ENCODE results near the gene TUBE1. TPM values are rescaled to one million over a fixed set of nuclear protein-coding genes. Genes with fewer than 3 reads are reported as not detected.

The TUBE1 gene
- total RNA-seq, 6 experiments from 2014 or later: 9.8 to 15.5 (median 11.2) TPM

DNA sequence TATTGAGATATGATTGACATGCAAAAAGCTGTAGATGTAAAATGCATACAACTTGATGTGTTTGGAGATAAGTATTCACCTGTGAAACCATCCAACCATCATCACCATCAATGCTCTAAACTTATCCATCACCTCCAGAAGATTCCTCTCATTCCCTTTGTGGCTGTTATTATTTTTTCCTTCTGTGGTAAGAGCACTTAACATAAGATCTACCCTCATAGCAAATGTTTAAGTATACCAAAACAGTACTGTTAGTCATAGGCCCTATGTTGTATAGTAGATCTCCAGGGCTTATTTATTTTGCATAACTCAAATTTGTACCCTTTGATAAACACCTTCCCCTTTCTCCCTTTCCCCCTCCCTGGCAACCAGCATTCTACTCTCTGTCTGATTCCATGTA lies 64.5 kb downstream of the TUBE1 start:
- no peak for DNase-seq
- TF ChIP-seq, protein P1, sequence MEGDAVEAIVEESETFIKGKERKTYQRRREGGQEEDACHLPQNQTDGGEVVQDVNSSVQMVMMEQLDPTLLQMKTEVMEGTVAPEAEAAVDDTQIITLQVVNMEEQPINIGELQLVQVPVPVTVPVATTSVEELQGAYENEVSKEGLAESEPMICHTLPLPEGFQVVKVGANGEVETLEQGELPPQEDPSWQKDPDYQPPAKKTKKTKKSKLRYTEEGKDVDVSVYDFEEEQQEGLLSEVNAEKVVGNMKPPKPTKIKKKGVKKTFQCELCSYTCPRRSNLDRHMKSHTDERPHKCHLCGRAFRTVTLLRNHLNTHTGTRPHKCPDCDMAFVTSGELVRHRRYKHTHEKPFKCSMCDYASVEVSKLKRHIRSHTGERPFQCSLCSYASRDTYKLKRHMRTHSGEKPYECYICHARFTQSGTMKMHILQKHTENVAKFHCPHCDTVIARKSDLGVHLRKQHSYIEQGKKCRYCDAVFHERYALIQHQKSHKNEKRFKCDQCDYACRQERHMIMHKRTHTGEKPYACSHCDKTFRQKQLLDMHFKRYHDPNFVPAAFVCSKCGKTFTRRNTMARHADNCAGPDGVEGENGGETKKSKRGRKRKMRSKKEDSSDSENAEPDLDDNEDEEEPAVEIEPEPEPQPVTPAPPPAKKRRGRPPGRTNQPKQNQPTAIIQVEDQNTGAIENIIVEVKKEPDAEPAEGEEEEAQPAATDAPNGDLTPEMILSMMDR (IDR thresholded peaks at IDR 0.05): no peak
- Mint-ChIP-seq H3K9me3 (peaks cover 13% of the 10 kb centered on the region), H3K4me3 (no peak overlapping the region), H3K27ac (no peak overlapping the region), H3K36me3 (ENCODE audit: low read depth) (peaks cover 13% of the 10 kb centered on the region), H3K27me3 (ENCODE audit: insufficient read depth) (peaks cover 2% of the 10 kb centered on the region; the same call in 1 of the 2 replicates), H3K4me1 (ENCODE audit: low read depth) (peaks cover 23% of the 10 kb centered on the region)

- Mint-ChIP-seq H3K4me1 (ENCODE audit: low read depth) (peaks cover 21% of the 10 kb centered on the region), H3K9me3 (peaks cover 13% of the 10 kb centered on the region), H3K27me3 (ENCODE audit: insufficient read depth) (peaks cover 2% of the 10 kb centered on the region; the same call in 1 of the 2 replicates), H3K27ac (no peak overlapping the region), H3K4me3 (no peak overlapping the region), H3K36me3 (ENCODE audit: low read depth) (peaks cover 13% of the 10 kb centered on the region)
- DNase-seq: no peak
- TF ChIP-seq, protein P1 (IDR thresholded peaks at IDR 0.05): no peak
Measured at GRCh38 chr6:112021691-112022310, 65.5 kb downstream of the TUBE1 start.

Other genes with a start within 250 kb of the TUBE1 start
- 10 to 100 TPM; 41.5 to 59.9 (median 49.7) TPM for gene FYN, start 214.0 kb downstream of the TUBE1 start, total RNA-seq (2021; fragmentation: NEBNext Ultra II Directional; extraction: Animal tissue kit (Norgen Biotek cat#: 25700))
- gene CCN6, start 33.4 kb downstream of the TUBE1 start, total RNA-seq (2021; fragmentation: NEBNext Ultra II Directional; extraction: Animal tissue kit (Norgen Biotek cat#: 25700)): not detected
- 10 to 100 TPM; 30.2 to 36.2 (median 33.7) TPM for gene FAM229B, start 109 bp upstream of the TUBE1 start, total RNA-seq (2021; fragmentation: NEBNext Ultra II Directional; extraction: Animal tissue kit (Norgen Biotek cat#: 25700))
- gene LAMA4, start 167.1 kb upstream of the TUBE1 start, total RNA-seq (2021; fragmentation: NEBNext Ultra II Directional; extraction: Animal tissue kit (Norgen Biotek cat#: 25700)): 100 to 1,000 TPM in 2 of 6 experiments, 10 to 100 TPM in 4; 80.6 to 130 (median 89.8) TPM